ENCODE results near the gene KCTD3.

KCTD3 gene

GRCh38 chr1:215566556-215567490 is at the start of gene KCTD3:
KCTD3 (plus strand) TSS chr1:215567304; CDS start chr1:215567686, 382 bp downstream.
- H3K27ac ChIP-seq, result peak within 1 kb of the TSS; percentile 98
- TF ChIP-seq CTCF (conservative IDR thresholded peaks at IDR 0.05) (no peak), ZFX (IDR thresholded peaks at IDR 0.05) (no peak)

- H3K27ac ChIP-seq, result no peak overlapping the region
- TF ChIP-seq ZFX (IDR thresholded peaks at IDR 0.05) (no peak), CTCF (conservative IDR thresholded peaks at IDR 0.05) (0 out of 2 replicates have a peak, but pooled peaks have one; percentile 14)
Observed at GRCh38 chr1:215517441-215517891, 49.6 kb upstream of the KCTD3 start.

GRCh38 chr1:215518594-215518993 is 48.5 kb upstream of the KCTD3 start:
- no peak overlapping the region for H3K27ac ChIP-seq
- TF ChIP-seq ZFX (IDR thresholded peaks at IDR 0.05) (no peak), CTCF (conservative IDR thresholded peaks at IDR 0.05) (no peak)

GRCh38 chr1:215521279-215521678 is 45.8 kb upstream of the KCTD3 start:
- no peak for TF ChIP-seq ZFX (IDR thresholded peaks at IDR 0.05)
- no peak for TF ChIP-seq CTCF (conservative IDR thresholded peaks at IDR 0.05)

GRCh38 chr1:215523128-215523861 is 43.8 kb upstream of the KCTD3 start:
- H3K27ac ChIP-seq, result no peak overlapping the region
- TF ChIP-seq CTCF (conservative IDR thresholded peaks at IDR 0.05) (peak; percentile 29), ZFX (IDR thresholded peaks at IDR 0.05) (no peak)

More at GRCh38 chr1:215521279-215521678, 45.8 kb upstream of the KCTD3 start:
- no peak overlapping the region for H3K27ac ChIP-seq

- no peak; the same call in 1 of the 2 replicates for TF ChIP-seq CTCF (conservative IDR thresholded peaks at IDR 0.05)
- TF ChIP-seq ZFX (IDR thresholded peaks at IDR 0.05), result no peak
- no peak overlapping the region for H3K27ac ChIP-seq
Observed at GRCh38 chr1:215523906-215524305, 43.2 kb upstream of the KCTD3 start.

All from C4-2B (cell line).